Right lobe of liver (tissue), 6 donors: ENCODE results near the gene RIMBP2. TPM values are rescaled to one million over a fixed set of nuclear protein-coding genes. Genes with fewer than 3 reads are reported as not detected.

Source experiments
- ATAC-seq, 4 donors: fragments of 200-7000 bp; cut with Tn5 transposase; one replicate each; pipeline ENCODE4 v1.9.1; 2020; ENCODE audit warnings: mild to moderate bottlenecking in 4 of 4, moderate library complexity in 4 of 4
- DNase-seq, 3 donors: peaks; one replicate each; pipeline ENCODE4 v3.0.0-alpha.2; 2020
- H3K27ac ChIP-seq, 3 donors: fragments of 200-600 bp; one replicate each; pipeline ENCODE4 v1.8.0; 2022
- H3K27me3 ChIP-seq, 2 donors: fragments of 200-600 bp; one replicate each; pipeline ENCODE4 v1.8.0; 2022
- H3K36me3 ChIP-seq, 4 donors: fragments of 200-600 bp; sonication (generic) in 1 of 4; one replicate each; pipeline versions ENCODE4 v1.5.1 to v1.8.0; 2017 to 2022; ENCODE audit warnings: control low read depth in 1 of 4
- H3K4me1 ChIP-seq, 4 donors: fragments of 200-600 bp; sonication (generic) in 1 of 4; one replicate each; pipeline versions ENCODE4 v1.5.1 to v1.8.0; 2017 to 2022; ENCODE audit warnings: control low read depth in 1 of 4
- H3K4me3 ChIP-seq, 3 donors: fragments of 200-600 bp; one replicate each; pipeline ENCODE4 v1.8.0; 2022
- H3K9me3 ChIP-seq, 4 donors: fragments of 200-600 bp; sonication (generic) in 1 of 4; one replicate each; pipeline versions ENCODE4 v1.5.1 to v1.8.0; 2017 to 2022; ENCODE audit warnings: control low read depth in 1 of 4
- POLR2A ChIP-seq: fragments of 450-650 bp; IDR thresholded peaks from one replicate; pipeline ENCODE4 v1.6.1; 2017; ENCODE audit warnings: antibody characterized with exemption, mild to moderate bottlenecking
- WGBS: methylation state at CpG from one replicate; pipeline ENCODE4 v1.1.6; 2018; ENCODE audit warnings: low coverage, low lambda C conversion rate; ENCODE audit not compliant: insufficient coverage; ENCODE audit errors: missing lambda C conversion rate; 5-methylcytosine and 5-hydroxymethylcytosine counted together
- intact Hi-C, 2 donors: fragments of 100-400 bp; cut with DNase I; formaldehyde crosslinking; loops; one replicate each; pipeline versions ENCODE4 v1.11.2 to v1.14.1; 2022
- total RNA-seq, 6 experiments: library from RNA; depleted of rRNA in 2 of 6; stranded (reverse); fragments of >200 nt in 2 of 6; fragmentation: NEBNext Ultra II Directional in 3 of 6; extraction: Animal tissue kit (Norgen Biotek cat#: 25700) in 3 of 6; gene quantifications; one replicate each; pipeline versions ENCODE4 v1.1.0 to v1.2.4, GENCODE V29; 2016 to 2023
- TF ChIP-seq, protein P1 (sequence below), 4 donors: fragments of 200-600 bp in 3 of 4; fragments of 450-650 bp in 1 of 4; IDR thresholded peaks; one replicate each; pipeline versions ENCODE4 v1.5.1 to v1.8.0; 2016 to 2022; ENCODE audit warnings: antibody characterized with exemption in 4 of 4, mild to moderate bottlenecking in 2 of 4
- donor health status: DM: no; HTN: yes; CAD: no.
- donor health status: DM: no; HTN: no; CAD: no.
- donor health status: DM: no; HTN: no; CAD: no.
- donor health status: DM: no; HTN: yes; CAD: no.
- donor health status: DM: no; HTN: yes; CAD: no.

RIMBP2 gene
- total RNA-seq, 6 experiments from 2014 or later, result 0.04 to 0.19 TPM; not detected in 4

DNA sequence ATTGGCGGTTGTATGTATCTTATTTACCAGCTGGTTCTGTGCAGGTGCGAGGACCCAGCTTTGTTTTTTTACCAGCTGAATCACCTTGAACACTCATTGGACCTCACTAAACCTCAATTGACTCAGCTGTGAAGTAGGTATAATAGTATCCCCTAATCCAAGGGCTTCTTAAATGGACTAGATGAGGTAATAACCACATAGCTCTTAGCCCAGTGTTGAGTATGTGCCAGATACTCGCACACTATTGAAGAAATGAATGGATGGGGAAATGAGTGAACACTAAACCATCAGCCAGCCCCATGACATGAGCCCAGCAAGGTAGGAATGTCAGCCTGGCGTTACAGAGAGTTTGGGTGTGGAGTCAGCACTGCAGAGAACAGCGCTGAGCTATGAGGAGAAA, 79.7 kb downstream of the RIMBP2 start:
- no peak overlapping the region for H3K27ac ChIP-seq
- ATAC-seq (no peak), DNase-seq (no peak)
- no peaks in the 10 kb centered on the region for H3K9me3 ChIP-seq
- TF ChIP-seq, protein P1, sequence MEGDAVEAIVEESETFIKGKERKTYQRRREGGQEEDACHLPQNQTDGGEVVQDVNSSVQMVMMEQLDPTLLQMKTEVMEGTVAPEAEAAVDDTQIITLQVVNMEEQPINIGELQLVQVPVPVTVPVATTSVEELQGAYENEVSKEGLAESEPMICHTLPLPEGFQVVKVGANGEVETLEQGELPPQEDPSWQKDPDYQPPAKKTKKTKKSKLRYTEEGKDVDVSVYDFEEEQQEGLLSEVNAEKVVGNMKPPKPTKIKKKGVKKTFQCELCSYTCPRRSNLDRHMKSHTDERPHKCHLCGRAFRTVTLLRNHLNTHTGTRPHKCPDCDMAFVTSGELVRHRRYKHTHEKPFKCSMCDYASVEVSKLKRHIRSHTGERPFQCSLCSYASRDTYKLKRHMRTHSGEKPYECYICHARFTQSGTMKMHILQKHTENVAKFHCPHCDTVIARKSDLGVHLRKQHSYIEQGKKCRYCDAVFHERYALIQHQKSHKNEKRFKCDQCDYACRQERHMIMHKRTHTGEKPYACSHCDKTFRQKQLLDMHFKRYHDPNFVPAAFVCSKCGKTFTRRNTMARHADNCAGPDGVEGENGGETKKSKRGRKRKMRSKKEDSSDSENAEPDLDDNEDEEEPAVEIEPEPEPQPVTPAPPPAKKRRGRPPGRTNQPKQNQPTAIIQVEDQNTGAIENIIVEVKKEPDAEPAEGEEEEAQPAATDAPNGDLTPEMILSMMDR (IDR thresholded peaks at IDR 0.05), result no peak
- no peak for TF ChIP-seq POLR2A
- H3K27me3 ChIP-seq, result peaks cover 0 to 6% of the 10 kb centered on the region in 2 donors
- intact Hi-C loops, result no loop called here
- no peaks in the 10 kb centered on the region for H3K36me3 ChIP-seq
- H3K4me1 ChIP-seq, result no peaks in the 10 kb centered on the region
- 56% methylated on average over 5 of the region's 5 CpGs for WGBS
- H3K4me3 ChIP-seq, result no peak overlapping the region

DNA sequence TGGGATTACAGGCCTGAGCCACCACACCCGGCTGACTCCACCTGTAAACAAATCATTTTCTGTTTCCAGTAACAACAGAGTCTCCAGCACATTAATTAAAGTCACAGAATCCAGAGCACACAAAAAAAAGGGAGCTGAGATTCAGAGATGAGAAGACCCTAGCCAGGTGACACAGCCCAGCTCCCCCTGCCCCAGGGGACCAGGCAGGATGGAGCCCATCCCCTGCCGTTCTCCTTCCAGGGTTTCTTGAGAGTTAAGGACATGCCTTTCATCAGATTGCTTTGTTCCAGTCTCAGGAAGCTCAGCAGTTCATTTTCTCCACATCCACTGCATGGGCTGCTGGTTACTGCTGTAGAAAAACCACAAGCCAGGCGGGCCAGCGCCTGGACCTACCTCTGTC, 81.2 kb downstream of the RIMBP2 start:
- Histone ChIP-seq H3K9me3 (no peaks in the 10 kb centered on the region), H3K36me3 (no peaks in the 10 kb centered on the region), H3K4me1 (no peaks in the 10 kb centered on the region), H3K4me3 (no peak overlapping the region), H3K27ac (no peak overlapping the region), H3K27me3 (peaks cover 0 to 6% of the 10 kb centered on the region in 2 donors)
- TF ChIP-seq, protein P1 (IDR thresholded peaks at IDR 0.05), result no peak
- no peak for TF ChIP-seq POLR2A
- 18% methylated on average over 2 of the region's 4 CpGs for WGBS
- ATAC-seq (no peak), DNase-seq (no peak)
- intact Hi-C loops, result no loop called here

DNA sequence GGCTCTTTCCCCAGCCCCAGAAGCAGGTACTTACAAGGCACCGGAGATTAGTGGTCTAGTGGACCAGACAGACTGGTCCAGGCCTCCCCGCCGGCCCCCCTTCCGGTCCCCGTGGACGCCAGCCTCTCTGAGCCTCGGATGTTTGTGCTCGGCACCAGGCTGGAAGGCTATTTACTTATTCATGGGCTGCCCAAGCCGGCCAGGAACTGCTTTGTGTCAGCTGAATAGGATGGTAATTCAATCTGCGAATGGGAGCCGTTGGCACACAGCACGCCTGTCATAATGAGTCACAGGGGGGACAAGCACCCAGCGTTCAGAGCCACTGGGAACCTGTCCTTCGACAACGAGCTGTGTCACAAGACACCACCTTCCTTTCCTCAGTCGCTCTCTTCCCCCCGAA, 82.3 kb downstream of the RIMBP2 start:
- intact Hi-C loops, result no loop called here
- DNase-seq, result no peak
- 19% methylated on average over 7 of the region's 17 CpGs for WGBS
- no peaks in the 10 kb centered on the region for H3K9me3 ChIP-seq
- H3K27ac ChIP-seq, result no peak overlapping the region
- H3K4me3 ChIP-seq, result no peak overlapping the region
- no peak for ATAC-seq
- H3K27me3 ChIP-seq, result peaks cover 0 to 6% of the 10 kb centered on the region in 2 donors
- H3K36me3 ChIP-seq, result no peaks in the 10 kb centered on the region
- no peaks in the 10 kb centered on the region for H3K4me1 ChIP-seq
- TF ChIP-seq, protein P1 (IDR thresholded peaks at IDR 0.05), result no peak
- TF ChIP-seq POLR2A, result no peak

DNA sequence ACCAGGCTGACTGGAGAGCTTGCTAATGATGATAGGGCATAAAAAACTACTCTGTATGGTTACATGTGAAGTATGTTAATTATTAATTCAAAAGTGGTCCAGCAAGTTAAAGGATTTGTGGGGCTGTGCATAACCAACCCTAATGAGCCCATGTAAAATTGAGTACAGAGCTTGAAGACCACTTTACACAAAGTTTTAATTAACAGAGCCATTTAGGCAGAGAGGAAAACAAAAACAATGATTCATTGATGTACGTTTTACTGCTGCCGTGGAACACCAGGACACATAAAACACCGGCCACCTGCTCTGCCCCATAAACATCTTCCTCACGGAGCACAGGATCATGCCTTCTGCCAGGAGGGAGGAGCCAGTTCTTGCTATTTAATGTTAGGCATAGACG, 83.5 kb downstream of the RIMBP2 start:
- peaks cover 0 to 6% of the 10 kb centered on the region in 2 donors for H3K27me3 ChIP-seq
- H3K9me3 ChIP-seq, result no peaks in the 10 kb centered on the region
- no peak for DNase-seq
- no peaks in the 10 kb centered on the region for H3K4me1 ChIP-seq
- H3K36me3 ChIP-seq, result no peaks in the 10 kb centered on the region
- 76% methylated on average over 5 of the region's 5 CpGs for WGBS
- H3K4me3 ChIP-seq, result no peak overlapping the region
- H3K27ac ChIP-seq, result no peak overlapping the region
- intact Hi-C loops, result no loop called here
- TF ChIP-seq, protein P1 (IDR thresholded peaks at IDR 0.05), result no peak
- no peak for TF ChIP-seq POLR2A
- ATAC-seq, result no peak

DNA sequence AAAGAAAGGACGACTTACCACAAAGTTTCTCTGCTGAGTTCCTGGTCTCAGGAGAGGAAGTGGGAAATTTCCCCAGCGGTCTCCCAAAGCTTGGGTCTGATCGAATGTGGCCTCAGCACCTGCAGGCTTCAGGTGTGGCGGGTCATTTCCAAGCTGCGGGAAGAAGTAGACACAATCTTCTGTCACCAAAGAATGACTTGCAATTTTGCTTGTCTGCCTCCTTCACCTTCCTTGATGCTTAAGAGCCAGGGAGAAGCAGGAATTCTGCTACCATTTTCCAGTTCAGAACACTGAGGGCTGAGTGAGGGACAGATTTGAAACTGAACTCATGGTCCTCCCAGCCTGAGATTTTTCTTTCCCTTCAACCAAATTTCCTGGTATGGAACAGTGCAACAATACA, 87.8 kb downstream of the RIMBP2 start:
- 67% methylated on average over 1 of the region's 5 CpGs for WGBS
- no peak for TF ChIP-seq POLR2A
- TF ChIP-seq, protein P1 (IDR thresholded peaks at IDR 0.05), result no peak

More for the DNA sequence above, 87.8 kb downstream of the RIMBP2 start:
- H3K4me1 ChIP-seq, result no peaks in the 10 kb centered on the region
- DNase-seq (no peak), ATAC-seq (no peak)
- peaks cover 0 to 3% of the 10 kb centered on the region in 2 donors for H3K27me3 ChIP-seq
- H3K9me3 ChIP-seq, result no peaks in the 10 kb centered on the region
- H3K36me3 ChIP-seq, result no peaks in the 10 kb centered on the region
- intact Hi-C loops, result no loop called here
- H3K27ac ChIP-seq, result no peak overlapping the region
- no peak overlapping the region for H3K4me3 ChIP-seq
